Fibroblast of lung (primary cell): ENCODE measurements around the gene PTGS1.

Experiments used
- EZH2 ChIP-seq: IDR thresholded peaks from 2 replicates; pipeline ENCODE4 v1.5.1; 2012; ENCODE audit warnings: low read length, control low read depth, mild to moderate bottlenecking; ENCODE audit errors: missing control alignments
- TF ChIP-seq, protein P1 (sequence below), 2 donors: IDR thresholded peaks in 1 of 2; conservative IDR thresholded peaks in 1 of 2; 1 replicate in 1 of 2; 2 replicates in 1 of 2; pipeline ENCODE4 v1.5.1; 2011 to 2012; ENCODE audit warnings: low read length in 2 of 2, control low read depth in 1 of 2, inconsistent platforms in 1 of 2, low read depth in 1 of 2, mild to moderate bottlenecking in 1 of 2

DNA sequence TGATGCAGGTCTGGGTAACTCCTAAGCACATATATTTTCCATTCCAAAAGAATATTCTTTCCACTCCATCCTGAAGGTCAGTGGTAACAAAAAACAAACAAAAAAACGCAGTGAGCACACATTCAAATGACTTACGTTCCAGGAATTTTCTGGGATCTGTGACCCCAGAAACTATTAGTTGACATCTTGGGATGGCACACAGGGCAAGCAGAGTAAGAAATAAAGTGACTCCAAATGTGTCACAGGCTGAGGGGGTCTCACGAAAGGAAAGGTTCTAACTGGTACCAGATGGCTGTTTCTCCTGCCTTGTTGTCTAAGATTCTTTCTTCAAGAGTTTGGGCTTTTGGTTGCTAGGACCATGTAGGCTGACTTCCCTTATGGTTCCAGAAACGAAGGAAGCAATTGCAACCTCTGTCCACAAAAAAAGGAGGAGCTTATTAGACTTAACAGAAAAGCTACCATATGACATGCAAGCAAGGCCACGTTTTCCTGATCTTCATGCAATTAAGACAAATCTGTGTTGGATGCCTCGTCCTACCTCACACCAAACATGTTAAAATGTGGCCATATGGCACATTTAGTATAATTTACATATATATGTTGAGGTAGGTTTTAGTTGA lies 32.7 kb downstream of the PTGS1 start:
- TF ChIP-seq, protein P1, sequence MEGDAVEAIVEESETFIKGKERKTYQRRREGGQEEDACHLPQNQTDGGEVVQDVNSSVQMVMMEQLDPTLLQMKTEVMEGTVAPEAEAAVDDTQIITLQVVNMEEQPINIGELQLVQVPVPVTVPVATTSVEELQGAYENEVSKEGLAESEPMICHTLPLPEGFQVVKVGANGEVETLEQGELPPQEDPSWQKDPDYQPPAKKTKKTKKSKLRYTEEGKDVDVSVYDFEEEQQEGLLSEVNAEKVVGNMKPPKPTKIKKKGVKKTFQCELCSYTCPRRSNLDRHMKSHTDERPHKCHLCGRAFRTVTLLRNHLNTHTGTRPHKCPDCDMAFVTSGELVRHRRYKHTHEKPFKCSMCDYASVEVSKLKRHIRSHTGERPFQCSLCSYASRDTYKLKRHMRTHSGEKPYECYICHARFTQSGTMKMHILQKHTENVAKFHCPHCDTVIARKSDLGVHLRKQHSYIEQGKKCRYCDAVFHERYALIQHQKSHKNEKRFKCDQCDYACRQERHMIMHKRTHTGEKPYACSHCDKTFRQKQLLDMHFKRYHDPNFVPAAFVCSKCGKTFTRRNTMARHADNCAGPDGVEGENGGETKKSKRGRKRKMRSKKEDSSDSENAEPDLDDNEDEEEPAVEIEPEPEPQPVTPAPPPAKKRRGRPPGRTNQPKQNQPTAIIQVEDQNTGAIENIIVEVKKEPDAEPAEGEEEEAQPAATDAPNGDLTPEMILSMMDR (conservative IDR thresholded peaks at IDR 0.05 in 1 of 2, IDR thresholded peaks at IDR 0.05 in 1 of 2; ENCODE audit: low read depth in 1 of 2, low read length in 2 of 2) = no peak
- TF ChIP-seq EZH2 = no peak
